Osteocyte (in vitro differentiated cells): Measurements from ENCODE around the gene SH3PXD2A. TPM values are rescaled to one million over a fixed set of nuclear protein-coding genes. Genes with fewer than 3 reads are reported as not detected.

Experiments
- DNase-seq: peaks from one replicate; pipeline ENCODE4 v3.0.0; 2021; ENCODE audit warnings: mixed read lengths; ENCODE audit not compliant: unreplicated experiment; ENCODE audit errors: extremely low spot score
- H3K27ac Mint-ChIP-seq: one replicate; pipeline ENCODE4 v1.8.0; 2021; ENCODE audit warnings: mild to moderate bottlenecking, mixed read lengths; ENCODE audit not compliant: unreplicated experiment
- H3K27me3 Mint-ChIP-seq: one replicate; pipeline ENCODE4 v1.8.0; 2021; ENCODE audit warnings: mixed read lengths; ENCODE audit not compliant: unreplicated experiment
- H3K36me3 Mint-ChIP-seq: one replicate; pipeline ENCODE4 v1.8.0; 2021; ENCODE audit warnings: mixed read lengths; ENCODE audit not compliant: unreplicated experiment
- H3K4me1 Mint-ChIP-seq: one replicate; pipeline ENCODE4 v1.8.0; 2021; ENCODE audit warnings: mixed read lengths; ENCODE audit not compliant: unreplicated experiment
- H3K4me3 Mint-ChIP-seq: one replicate; pipeline ENCODE4 v1.8.0; 2021; ENCODE audit warnings: mild to moderate bottlenecking, moderate library complexity, mixed read lengths; ENCODE audit not compliant: unreplicated experiment
- H3K9me3 Mint-ChIP-seq: one replicate; pipeline ENCODE4 v1.8.0; 2021; ENCODE audit warnings: mixed read lengths; ENCODE audit not compliant: unreplicated experiment
- CTCF ChIP-seq: fragments of 200-600 bp; sonication (generic); IDR thresholded peaks from 2 replicates; pipeline ENCODE4 v1.5.0; 2021; ENCODE audit warnings: antibody characterized with exemption, mild to moderate bottlenecking, moderate library complexity
- total RNA-seq: library from RNA; stranded (reverse); gene quantifications from 2 replicates; pipeline ENCODE4 v1.2.1, GENCODE V29; 2021

SH3PXD2A gene
- total RNA-seq, 1 donor from 2014 or later = 43.0 TPM

- H3K9me3 Mint-ChIP-seq = no peaks in the 10 kb centered on the region
- no peak overlapping the region for H3K4me3 Mint-ChIP-seq
- DNase-seq = no peak
- H3K36me3 Mint-ChIP-seq = peaks cover 13% of the 10 kb centered on the region
- H3K27ac Mint-ChIP-seq = no peak overlapping the region
- H3K27me3 Mint-ChIP-seq = no peaks in the 10 kb centered on the region
- peaks cover 23% of the 10 kb centered on the region for H3K4me1 Mint-ChIP-seq
- TF ChIP-seq CTCF = no peak
These were observed 204.0 kb downstream of the SH3PXD2A start for GRCh38 chr10:103651333-103651732.

GRCh38 chr10:103649654-103650423 lies 205.5 kb downstream of the SH3PXD2A start:
- peaks cover 15% of the 10 kb centered on the region for H3K36me3 Mint-ChIP-seq
- H3K4me1 Mint-ChIP-seq = peaks cover 38% of the 10 kb centered on the region
- no peaks in the 10 kb centered on the region for H3K27me3 Mint-ChIP-seq
- H3K4me3 Mint-ChIP-seq = no peak overlapping the region
- H3K9me3 Mint-ChIP-seq = no peaks in the 10 kb centered on the region
- TF ChIP-seq CTCF = no peak
- no peak for DNase-seq
- peak overlapping the region; percentile 38 for H3K27ac Mint-ChIP-seq

- no peak overlapping the region for H3K27ac Mint-ChIP-seq
- no peak for DNase-seq
- peaks cover 38% of the 10 kb centered on the region for H3K4me1 Mint-ChIP-seq
- H3K27me3 Mint-ChIP-seq = no peaks in the 10 kb centered on the region
- H3K9me3 Mint-ChIP-seq = no peaks in the 10 kb centered on the region
- no peak for TF ChIP-seq CTCF
- H3K36me3 Mint-ChIP-seq = peaks cover 16% of the 10 kb centered on the region
- no peak overlapping the region for H3K4me3 Mint-ChIP-seq
These were observed 206.5 kb downstream of the SH3PXD2A start for GRCh38 chr10:103648636-103649532.

GRCh38 chr10:103648251-103648635 lies 207.1 kb downstream of the SH3PXD2A start:
- no peak overlapping the region for H3K4me3 Mint-ChIP-seq
- H3K9me3 Mint-ChIP-seq = no peaks in the 10 kb centered on the region
- TF ChIP-seq CTCF = no peak
- H3K36me3 Mint-ChIP-seq = peaks cover 16% of the 10 kb centered on the region
- H3K27me3 Mint-ChIP-seq = no peaks in the 10 kb centered on the region
- no peak overlapping the region for H3K27ac Mint-ChIP-seq
- no peak for DNase-seq
- peaks cover 36% of the 10 kb centered on the region for H3K4me1 Mint-ChIP-seq

GRCh38 chr10:103646304-103646703 lies 209.1 kb downstream of the SH3PXD2A start:
- Mint-ChIP-seq H3K4me1 (peaks cover 33% of the 10 kb centered on the region), H3K4me3 (no peak overlapping the region), H3K27ac (peak overlapping the region; percentile 66), H3K36me3 (peaks cover 16% of the 10 kb centered on the region), H3K27me3 (no peaks in the 10 kb centered on the region), H3K9me3 (no peaks in the 10 kb centered on the region)
- no peak for TF ChIP-seq CTCF
- no peak for DNase-seq
